ENCODE results near the gene PSMB7.

DNA sequence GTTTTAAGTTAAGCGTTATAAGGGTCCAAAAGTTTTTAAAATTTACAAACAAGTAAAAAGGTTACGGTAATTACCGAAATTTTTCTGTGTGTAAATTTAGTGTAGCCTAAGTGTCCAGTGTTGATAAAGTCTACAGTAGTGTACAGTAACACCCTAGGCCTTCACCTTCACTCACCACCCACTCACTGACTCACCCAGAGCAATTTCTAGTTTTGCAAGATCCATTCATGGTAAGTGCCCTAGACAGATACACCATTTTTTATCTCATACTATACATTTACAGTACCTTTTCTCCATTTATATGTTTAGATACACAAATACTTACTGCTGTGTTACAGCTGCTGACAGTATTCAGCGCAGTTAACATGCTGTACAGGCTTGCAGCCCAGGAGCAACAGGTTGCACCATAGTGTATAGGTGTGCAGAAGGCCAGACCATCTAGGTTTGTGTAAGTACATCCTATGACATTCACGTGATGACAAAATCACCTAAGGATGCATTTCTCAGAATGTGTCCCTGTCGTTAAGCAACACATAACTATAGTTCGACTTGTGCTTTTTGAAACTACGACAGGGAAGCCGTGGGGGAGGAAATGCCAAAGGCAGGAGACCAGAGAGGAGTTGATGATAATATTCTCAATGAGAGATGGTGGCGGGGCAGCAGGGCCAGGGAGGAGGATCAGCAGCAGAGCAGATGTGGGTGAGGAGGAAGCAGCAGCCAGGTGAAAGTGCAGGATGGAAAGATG lies 48.6 kb downstream of the PSMB7 start:
- TF ChIP-seq, protein P1, sequence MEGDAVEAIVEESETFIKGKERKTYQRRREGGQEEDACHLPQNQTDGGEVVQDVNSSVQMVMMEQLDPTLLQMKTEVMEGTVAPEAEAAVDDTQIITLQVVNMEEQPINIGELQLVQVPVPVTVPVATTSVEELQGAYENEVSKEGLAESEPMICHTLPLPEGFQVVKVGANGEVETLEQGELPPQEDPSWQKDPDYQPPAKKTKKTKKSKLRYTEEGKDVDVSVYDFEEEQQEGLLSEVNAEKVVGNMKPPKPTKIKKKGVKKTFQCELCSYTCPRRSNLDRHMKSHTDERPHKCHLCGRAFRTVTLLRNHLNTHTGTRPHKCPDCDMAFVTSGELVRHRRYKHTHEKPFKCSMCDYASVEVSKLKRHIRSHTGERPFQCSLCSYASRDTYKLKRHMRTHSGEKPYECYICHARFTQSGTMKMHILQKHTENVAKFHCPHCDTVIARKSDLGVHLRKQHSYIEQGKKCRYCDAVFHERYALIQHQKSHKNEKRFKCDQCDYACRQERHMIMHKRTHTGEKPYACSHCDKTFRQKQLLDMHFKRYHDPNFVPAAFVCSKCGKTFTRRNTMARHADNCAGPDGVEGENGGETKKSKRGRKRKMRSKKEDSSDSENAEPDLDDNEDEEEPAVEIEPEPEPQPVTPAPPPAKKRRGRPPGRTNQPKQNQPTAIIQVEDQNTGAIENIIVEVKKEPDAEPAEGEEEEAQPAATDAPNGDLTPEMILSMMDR (IDR thresholded peaks at IDR 0.05) = no peak
- TF ChIP-seq YY1 (IDR thresholded peaks at IDR 0.05; ENCODE audit: low read depth) (no peak), NRF1 (IDR thresholded peaks at IDR 0.05; ENCODE audit: low read depth, low read length) (no peak), POLR2AphosphoS5 (IDR thresholded peaks at IDR 0.05; ENCODE audit: low read depth, low read length) (no peak), NFIC (IDR thresholded peaks at IDR 0.05; ENCODE audit: borderline replicate concordance) (no peak), RAD21 (IDR thresholded peaks at IDR 0.05; ENCODE audit: low read length) (no peak), TAF1 (IDR thresholded peaks at IDR 0.05; ENCODE audit: borderline replicate concordance, low read depth, low read length) (no peak), CHD2 (IDR thresholded peaks at IDR 0.05; ENCODE audit: low read length, partially characterized antibody) (no peak), GABPA (IDR thresholded peaks at IDR 0.05; ENCODE audit: low read depth) (no peak), JUND (IDR thresholded peaks at IDR 0.05) (no peak), EP300 (IDR thresholded peaks at IDR 0.05; ENCODE audit: borderline replicate concordance in 1 of 2, low read depth in 1 of 2, low read length in 1 of 2) (no peak), MAX (IDR thresholded peaks at IDR 0.05; ENCODE audit: low read depth) (no peak), EZH2phosphoT487 (IDR thresholded peaks at IDR 0.05; ENCODE audit: borderline replicate concordance, low read depth) (no peak)
- TF ChIP-seq, protein P2, sequence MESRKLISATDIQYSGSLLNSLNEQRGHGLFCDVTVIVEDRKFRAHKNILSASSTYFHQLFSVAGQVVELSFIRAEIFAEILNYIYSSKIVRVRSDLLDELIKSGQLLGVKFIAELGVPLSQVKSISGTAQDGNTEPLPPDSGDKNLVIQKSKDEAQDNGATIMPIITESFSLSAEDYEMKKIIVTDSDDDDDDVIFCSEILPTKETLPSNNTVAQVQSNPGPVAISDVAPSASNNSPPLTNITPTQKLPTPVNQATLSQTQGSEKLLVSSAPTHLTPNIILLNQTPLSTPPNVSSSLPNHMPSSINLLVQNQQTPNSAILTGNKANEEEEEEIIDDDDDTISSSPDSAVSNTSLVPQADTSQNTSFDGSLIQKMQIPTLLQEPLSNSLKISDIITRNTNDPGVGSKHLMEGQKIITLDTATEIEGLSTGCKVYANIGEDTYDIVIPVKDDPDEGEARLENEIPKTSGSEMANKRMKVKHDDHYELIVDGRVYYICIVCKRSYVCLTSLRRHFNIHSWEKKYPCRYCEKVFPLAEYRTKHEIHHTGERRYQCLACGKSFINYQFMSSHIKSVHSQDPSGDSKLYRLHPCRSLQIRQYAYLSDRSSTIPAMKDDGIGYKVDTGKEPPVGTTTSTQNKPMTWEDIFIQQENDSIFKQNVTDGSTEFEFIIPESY (IDR thresholded peaks at IDR 0.05; ENCODE audit: borderline replicate concordance, low read depth) = no peak
